GM19452 (cell line): ENCODE measurements around the gene IRX6.

Experiments
- ATAC-seq: cut with Tn5 transposase; IDR thresholded peaks from one replicate; pipeline ENCODE4 v1.9.1; 2021; ENCODE audit not compliant: unreplicated experiment

The IRX6 gene

DNA sequence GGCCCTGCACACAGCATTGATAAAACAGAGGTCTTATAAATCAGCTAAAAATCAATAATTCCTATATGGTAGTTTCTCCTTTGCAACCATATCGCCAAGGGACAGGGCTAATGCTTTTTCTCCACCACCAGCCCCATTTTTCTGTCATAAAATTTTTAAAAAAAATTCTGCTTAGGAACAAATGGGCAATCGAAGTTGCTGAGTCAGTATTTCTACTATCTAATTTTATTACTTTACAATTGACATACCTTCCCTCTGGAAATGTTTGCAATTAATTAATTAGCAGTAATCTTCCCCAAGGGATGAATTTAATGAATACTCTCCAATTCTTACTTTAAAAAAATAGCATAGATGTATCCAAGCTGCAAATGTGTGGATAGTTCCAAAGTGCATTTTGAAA, 1.7 kb upstream of the IRX6 start:
- ATAC-seq = no peak

DNA sequence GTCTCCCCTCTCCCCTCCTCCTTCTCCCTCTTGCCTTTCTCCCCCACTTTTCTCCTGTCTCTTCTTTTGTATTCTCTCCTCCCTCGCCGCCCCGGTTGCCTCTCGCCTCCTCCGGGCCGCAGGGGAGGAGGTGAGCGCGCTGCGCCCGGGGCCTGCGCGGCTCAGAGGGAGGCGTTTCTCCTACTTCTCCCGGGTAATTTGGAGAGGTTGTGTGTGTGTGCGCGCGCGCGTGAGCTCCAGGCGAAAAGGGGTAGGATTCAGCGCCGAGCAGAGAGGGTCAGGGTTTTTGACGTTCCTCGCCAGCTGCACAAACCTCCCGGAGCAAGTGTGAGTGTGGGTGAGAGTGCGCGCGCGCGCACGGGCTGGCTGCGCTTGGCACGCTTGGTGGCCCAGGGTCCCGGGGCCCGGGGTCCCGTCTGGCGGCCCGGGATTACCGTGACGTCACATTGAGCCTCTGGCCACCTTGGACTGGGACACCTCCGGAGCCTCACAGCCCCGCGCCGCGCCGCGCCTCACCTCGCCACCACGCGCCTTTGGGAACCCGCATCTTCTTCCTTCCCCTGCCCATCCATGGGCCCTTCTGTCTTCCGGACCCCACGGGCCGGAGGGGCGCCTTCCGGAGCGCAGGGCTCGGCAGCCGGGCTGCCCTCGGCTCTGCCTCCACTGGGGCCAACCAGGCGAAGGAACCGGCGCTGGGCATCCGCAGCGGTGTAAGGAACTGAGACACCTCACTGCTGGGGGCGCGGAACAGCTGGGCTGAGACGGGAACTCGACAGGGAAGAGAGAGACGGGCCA, 479 bp downstream of the IRX6 start:
- ATAC-seq = no peak

DNA sequence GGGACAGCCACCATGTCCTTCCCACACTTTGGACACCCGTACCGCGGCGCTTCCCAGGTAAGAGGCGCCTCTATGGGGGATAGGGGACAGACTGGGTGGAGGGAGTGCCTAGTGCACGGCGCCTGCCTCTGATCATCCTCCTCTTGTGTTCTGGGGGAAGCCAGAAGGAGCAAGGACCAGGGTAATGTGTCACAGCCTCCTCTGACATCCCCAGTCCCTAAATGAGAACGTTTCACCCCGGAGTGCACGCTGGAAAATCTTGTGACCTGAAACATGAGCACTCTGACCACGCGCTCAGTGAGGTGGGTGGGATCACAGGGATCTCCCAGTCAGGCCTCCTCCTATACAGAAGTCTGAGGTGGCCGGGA, 1.1 kb downstream of the IRX6 start:
- no peak for ATAC-seq

DNA sequence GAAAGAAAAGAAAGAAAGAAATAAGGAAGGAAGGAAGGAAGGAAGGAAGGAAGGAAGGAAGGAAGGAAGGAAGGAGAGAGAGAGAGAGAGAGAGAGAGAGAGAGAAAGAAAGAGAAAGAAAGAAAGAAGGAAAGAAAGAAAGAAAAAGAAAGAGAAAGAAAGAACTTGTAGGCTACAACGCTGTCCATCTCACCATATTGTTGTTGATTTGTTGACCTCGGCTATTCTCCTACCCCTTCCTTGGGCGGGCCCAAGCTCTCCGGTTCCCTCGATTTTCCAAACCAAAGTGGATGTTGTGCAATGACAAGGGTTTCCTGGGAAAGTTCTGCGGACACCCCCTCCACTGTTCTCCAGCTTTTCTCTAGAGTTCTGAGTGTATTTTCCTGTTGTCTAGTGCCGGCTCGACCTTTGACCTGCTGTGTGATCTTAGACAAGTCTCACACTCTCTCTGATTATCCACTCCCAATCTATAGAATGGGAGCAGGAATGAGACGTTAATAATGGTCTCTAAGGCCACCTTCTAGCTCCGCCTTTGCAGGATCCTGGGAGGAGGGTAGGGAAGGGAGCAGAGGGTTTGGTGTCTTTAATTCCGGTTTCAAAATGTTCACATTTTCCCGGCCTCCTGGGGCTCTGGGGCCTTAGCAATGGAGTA, 1.6 kb downstream of the IRX6 start:
- ATAC-seq = no peak

DNA sequence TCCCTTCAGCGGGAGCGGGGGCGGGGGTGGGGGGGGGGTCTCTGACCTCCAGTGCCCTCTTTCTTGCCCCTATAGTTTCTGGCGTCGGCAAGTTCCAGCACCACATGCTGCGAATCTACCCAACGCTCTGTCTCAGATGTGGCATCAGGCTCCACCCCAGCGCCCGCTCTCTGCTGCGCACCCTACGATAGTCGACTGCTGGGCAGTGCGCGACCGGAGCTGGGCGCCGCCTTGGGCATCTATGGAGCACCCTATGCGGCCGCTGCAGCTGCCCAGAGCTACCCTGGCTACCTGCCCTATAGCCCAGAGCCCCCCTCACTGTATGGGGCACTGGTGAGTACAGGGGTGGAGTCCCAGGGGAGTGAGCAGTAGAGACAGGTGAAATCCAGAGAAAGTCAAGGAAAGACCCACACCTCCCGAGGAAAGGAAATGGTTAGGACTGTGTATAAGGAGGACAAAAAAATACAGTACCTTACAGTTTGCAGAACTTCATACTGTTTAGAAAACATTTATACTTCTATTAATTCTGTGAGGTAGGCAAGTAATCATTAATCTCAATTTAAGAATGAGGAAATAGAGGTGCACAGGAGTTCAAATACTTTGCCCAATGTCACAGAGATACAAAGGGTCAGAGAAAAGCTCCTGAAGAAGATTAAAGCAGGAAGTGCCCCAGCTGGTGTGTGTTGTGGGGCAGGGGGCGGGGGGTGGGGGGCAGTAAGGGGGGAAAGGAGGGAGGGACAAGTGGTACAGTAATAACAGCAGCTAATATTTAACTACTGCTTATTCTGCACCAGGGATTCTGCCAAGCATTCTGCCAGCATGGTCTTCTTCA, 2.5 kb downstream of the IRX6 start:
- no peak for ATAC-seq

DNA sequence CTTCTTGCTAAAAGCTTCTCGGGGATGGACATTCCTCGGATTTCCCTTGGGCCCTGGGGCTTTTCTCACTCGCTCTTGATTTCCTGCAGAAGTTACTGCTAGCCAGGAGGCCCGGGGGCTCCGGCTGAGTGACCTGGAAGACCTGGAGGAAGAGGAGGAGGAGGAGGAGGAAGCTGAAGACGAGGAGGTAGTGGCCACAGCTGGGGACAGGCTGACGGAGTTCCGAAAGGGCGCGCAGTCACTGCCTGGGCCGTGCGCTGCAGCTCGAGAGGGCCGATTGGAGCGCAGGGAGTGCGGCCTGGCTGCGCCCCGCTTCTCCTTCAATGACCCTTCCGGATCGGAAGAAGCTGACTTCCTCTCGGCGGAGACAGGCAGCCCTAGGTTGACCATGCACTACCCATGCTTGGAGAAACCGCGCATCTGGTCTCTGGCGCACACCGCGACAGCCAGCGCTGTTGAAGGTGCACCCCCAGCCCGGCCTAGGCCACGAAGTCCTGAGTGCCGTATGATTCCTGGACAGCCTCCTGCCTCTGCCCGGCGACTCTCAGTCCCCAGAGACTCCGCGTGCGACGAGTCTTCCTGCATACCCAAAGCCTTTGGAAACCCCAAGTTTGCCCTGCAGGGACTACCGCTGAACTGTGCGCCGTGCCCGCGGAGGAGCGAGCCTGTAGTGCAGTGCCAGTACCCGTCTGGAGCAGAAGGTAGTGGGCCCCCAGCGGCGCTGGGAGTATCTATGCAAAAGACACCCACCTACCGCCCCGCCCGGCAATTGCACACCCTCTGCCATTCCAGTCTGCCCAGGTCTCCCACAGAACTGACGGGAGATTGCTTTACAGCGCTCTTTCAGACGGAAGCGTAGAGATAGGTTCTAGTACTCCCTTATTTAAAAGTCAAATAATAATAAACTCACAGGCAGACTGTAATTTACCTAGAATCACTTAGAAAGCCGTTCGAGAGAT, 4.9 kb downstream of the IRX6 start:
- ATAC-seq = no peak

DNA sequence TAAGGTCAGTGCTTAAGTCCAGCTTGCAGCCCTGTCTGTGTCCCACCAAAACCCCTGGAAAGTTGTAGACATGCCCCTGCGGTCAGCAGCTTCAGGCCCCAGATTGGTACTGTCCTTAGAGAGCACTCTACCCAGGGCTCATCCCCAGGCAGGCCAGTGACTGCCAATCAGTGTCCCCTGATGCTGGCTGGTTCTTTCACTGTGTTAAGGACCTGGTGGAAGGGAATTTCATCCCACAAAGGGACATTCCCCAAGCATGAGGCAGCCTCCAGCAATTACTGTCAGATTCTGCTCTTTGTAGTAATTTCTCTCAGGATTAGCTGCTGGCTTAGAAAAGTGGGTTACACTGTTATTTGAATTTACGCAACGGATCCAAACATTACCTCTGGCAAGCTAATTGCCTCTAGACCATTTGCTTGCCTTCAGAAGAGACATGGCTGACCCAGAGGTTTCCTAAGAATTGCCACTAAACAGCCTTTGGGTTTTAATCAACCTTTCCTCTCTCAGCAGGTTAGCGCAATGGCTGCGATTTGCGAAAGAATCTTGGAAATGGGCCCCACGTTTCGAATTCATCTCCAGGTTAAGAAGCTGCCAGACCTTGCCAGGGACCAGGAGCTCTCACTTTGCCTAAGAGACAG, 5.9 kb downstream of the IRX6 start:
- no peak for ATAC-seq

DNA sequence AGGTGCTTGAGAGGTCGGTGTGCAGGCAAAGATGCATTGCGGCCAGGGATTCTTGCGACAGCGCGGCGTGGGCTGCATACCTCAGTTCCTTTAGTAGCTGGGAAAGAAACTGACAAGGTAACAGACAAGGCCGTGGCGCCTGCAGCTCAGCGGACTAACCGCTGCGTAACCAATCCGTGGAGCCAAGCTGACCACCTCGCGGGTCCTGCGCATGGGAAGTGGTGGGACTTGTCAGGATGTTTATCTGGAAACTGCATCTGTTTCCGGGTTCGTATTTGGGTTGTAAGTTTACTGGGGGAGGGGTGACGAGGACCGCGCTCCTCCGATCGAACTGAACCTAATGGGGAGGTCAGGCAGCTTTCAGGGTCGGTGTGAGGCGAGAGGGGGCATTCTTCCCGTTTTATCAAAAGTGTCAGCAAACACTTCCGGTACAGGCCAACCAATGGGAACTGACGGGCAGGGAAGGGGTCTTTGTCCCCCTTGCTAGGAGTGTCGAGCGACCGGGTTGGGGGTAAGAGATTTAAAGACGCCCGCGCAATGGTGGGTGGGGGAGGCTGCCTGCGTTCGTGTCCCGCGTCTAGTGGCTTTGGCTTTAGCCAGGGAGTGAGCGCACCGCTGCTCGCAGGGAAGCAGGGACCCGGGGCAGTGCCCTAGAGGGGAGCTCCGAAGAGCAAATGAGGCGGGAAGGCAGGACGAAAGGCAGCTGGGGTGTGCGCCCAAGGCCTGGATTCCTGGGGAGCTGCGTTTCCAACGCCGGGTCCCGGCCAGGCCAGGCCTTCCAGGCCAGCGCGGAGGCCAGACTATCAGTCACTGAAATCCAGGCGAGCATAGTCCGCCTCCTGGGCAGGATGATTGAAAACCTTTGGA, 7.0 kb downstream of the IRX6 start:
- ATAC-seq = no peak

DNA sequence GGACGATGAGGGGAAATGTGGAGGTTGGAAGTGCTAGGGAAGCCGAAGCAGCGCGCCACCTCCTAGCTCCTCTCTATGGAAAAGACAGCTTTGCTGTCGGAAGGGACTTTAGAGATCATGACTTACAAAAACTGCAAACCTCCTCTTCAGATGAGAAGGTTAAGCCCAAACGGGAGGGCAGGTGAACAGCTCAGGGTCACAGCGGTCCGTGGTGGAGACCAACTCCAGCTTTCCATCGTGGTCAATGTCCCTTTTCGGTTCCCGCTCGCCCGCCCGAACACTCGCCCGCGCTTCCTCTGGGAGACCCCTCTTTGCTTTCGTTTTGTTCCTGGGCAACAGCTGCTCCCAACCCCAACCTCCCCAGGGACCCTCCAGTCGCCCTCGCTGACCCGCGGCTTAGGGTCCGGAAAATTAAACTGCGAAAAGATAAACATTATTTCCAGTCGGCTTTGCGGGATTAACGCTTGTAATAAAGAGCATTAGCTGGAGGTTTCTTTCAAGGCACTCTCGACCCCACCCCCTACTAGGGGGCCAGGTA, 7.7 kb downstream of the IRX6 start:
- no peak for ATAC-seq

DNA sequence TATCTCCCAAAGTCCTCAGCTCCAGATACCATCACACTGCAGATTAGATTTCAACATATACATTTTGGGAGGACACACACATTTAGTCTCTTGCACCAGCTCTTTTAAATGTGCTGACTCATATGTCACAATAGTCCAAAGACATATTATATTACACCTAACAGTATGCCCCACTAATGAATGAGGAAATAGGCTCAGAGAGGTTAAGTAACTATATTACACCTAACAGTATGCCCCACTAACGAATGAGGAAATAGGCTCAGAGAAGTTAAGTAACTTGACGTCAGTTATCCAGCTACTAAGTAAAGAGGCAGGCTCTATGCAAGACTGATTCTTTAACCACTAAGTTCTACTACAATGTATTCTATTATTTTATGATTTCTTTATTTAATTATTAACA, 9.7 kb downstream of the IRX6 start:
- ATAC-seq = peak; percentile 55

DNA sequence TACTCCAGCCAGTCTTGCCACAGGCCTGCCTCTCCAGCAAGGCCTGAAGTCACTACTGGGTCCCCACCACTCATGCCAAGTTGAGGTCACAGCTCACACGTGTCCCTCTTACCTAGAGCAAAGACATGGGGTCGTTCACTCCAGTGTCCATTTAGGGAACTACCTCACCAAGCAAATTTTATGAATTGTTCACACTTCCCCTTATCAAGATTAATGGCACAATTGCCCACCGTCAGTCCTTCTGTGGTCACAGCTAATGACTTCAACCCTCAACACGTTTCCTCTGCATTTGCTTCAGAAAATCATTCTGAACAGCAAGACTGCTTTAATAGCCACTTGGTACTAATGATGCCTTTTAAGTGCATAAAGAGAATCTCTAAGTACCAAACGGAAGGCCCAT, 14.6 kb downstream of the IRX6 start:
- ATAC-seq = no peak

DNA sequence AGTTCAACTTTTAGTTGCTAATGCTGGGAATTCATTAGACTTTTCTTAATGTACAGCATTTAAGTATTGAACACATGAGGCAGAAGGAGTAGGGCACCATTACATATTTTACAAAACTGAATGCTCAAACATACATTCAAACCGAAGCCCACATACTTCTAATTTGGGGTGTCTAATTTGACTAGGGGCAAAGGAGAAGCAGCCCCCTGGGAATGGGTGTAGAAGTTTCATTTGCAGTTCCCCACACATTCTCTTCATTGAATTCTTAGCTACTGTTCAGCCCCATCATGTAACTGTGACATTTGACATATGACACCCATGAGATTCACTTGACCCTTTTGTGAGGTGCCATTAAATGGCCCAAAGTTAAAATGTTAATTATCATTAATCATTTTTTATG, 16.4 kb downstream of the IRX6 start:
- no peak for ATAC-seq

DNA sequence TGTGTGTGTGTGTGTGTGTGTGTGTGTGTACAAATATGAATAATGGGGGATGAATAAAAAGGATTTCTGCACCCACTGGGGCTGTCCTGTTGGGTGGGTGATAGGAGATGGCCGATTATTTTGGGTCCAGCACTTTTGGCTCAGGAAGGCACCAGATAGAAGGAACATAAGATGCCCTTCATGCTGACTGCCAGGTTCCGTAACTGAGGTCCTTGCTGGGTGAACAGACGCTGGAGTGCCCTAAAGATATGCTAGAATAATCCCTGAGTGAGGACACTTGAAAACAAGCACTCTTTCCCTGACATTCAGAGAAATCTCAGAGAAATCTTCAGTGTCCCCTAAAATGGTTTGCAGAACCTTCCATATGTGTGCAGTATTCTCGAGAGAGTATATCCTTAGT, 17.7 kb downstream of the IRX6 start:
- no peak for ATAC-seq

DNA sequence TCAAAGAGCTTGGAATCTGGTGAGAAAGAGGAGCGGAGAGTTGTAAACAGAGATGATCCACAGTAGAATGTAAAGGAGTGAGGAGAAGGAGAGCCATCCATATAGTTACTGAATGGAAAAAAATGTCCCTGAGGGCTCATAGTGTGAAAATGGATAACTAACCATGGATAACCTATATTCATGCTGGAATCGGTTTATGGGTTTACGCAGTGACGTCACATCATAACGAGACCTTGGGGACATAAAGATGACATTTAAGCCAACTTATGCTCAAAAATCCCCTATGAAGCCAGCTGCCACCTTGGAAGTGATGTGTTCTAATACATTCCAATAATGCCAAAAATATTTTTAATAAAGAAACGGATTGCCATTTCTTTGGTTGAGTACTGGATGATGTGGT, 22.5 kb downstream of the IRX6 start:
- ATAC-seq = no peak

DNA sequence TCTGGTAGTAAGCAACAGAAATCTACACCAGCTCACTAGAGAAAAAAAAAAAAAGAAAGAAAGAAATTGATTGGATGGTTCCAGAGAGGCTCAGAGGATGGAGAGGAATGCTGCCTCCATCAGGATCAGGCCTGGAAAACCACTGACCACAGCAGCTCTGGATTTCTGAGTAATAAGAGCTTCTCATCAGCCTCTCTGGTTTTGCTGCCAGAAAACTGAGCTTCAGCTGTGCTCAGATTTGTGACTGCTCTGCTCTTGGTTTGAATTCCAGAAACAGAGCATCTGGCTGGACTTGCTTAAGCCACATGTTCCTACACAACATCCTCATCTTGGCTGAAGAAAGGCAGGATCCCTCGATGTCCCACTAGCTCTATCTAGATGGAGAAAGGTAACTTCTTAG, 25.9 kb downstream of the IRX6 start:
- no peak for ATAC-seq

DNA sequence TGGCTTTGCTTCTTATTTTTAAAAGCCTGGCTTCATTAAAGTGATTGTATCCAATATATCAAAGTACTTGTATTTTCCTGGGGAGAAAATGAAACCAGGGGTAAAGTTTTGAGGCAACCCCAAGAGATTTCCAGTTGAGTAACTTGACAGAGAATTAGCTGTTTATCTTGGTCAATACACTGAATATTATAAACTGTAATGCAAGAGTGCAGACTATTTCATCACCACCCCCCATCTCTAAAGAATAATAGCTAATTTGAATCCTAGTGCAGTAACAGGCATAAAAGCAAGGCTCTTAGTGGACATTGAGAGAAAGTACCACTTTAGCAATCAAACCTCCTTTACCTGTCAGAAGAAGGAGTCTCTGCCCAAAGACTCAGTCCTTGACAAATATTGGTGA, 27.0 kb downstream of the IRX6 start:
- no peak for ATAC-seq

DNA sequence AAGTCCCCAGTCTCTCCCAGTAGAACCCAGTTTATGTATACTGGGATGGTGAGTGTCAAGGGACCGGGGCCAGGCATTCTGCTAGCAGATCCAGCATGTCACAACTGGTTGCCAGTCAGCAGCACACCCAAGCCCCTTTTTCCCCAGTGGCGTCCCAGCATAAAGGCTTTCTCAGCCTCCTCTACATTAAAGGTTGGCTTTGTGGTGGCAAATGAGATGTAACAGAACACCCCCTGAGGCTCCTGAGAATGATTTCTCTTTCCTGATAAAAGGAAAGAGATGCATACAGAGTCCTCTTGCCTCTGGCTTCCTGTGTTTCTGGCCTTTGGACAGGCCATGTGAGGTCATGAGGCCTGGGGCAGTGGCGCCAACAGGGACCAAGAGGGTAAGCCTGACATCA, 27.9 kb downstream of the IRX6 start:
- ATAC-seq = no peak

DNA sequence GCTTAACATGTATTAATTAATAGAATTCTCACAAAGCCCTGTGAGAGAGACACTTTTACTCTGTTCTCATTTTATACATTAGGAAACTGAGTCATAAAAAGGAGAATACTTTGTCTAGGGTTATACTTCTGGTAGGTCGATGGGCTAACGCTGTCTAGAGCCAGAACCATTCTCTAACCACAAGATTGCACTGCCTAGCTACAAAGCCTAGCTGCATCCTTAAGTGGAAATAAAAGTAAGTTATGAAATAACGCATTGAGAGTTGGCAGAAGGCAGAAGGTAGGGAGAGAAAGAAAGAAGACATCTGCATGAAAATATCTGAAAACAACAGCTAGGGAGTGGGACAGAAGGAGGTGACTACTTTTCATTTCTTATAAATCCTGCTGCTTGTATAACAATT, 33.2 kb downstream of the IRX6 start:
- no peak for ATAC-seq

DNA sequence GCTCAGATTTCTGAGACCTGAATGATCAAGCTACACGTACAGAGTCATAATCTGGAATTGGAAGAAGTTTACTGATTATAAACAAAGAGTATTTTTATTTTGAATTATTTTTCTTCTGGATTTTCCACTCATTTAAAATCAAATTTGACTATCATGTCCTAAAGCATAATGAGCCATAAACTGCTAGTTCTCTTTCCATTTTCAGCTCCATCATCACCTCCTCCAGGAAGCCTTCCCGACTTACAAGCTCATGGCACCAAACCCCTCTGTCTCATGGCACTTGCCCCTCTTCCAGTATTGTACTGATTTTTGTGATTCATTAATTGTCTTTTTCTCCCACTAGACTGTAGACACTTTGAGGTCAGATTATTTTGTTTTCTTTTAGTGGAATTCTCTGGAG, 35.9 kb downstream of the IRX6 start:
- ATAC-seq = no peak
